GM11168 (cell line): ENCODE results near the gene KLRG1.

Source experiments
- in situ Hi-C: fragments of 300-500 bp; cut with MboI; formaldehyde crosslinking; loops from one replicate; pipeline ENCODE4 v1.12.0; 2022; ENCODE audit warnings: low sequenced_read_pairs; ENCODE audit not compliant: unreplicated experiment

KLRG1 gene

GRCh38 chr12:8980137-8980536 lies 9.2 kb upstream of the KLRG1 start:
- in situ Hi-C loops, result no loop called here

GRCh38 chr12:8985213-8985754 lies 4.1 kb upstream of the KLRG1 start:
- in situ Hi-C loops, result no loop called here

- in situ Hi-C loops, result no loop called here
Observed at GRCh38 chr12:8987163-8987562, 2.2 kb upstream of the KLRG1 start.

DNA sequence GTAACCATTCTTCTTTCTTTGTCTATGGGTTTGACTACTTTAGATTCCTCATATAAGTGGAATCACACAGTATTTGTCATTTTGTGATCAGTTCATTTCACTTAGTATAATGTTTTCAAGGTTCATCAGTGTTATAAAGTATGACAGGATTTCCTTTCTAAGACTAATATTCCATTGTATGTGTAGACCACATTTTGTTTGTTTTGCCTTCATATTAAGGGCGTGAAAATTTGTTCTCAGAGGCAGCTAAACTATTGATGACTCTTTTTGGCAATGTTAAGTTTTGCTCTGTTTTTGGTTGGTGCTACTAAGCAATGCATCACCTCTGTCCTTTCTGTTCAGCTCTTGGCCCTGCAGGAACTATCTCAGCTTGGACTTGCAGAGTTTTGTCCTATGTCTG lies 1.7 kb upstream of the KLRG1 start:
- in situ Hi-C loops, result no loop called here

GRCh38 chr12:8991371-8992345 lies 2.3 kb downstream of the KLRG1 start:
- in situ Hi-C loops, result no loop called here

- in situ Hi-C loops, result no loop called here
Observed at GRCh38 chr12:8993827-8994226, 4.5 kb downstream of the KLRG1 start.

DNA sequence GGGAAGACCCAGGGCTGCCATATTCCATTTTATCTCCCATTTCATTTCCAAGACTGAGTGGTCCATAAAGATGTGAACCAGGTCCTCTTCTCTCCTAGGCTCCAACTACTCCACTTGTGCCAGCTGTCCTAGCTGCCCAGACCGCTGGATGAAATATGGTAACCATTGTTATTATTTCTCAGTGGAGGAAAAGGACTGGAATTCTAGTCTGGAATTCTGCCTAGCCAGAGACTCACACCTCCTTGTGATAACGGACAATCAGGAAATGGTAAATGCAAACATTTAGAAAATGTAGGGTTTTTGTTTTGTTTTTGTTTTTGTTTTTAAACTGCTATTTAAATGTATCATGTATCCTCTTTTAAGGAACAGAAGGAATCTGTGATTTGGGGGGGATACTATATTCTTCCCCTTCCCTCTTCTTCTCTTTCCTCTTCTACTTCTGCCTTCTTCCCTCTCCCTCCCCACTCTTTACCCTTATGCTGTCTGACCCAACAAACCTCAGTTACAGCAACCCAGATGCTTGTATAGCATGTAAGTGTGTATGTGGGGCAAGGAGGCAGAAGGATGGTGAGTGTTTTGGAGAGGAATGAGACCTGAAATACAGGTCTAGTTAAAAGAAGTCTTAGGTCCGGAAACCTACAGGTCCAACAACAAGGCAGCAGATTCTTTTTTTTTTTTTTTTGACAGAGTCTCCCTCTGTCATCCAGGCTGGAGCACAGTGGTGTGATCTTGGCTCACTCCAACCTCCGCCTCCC lies 5.9 kb downstream of the KLRG1 start:
- in situ Hi-C loops, result no loop called here

DNA sequence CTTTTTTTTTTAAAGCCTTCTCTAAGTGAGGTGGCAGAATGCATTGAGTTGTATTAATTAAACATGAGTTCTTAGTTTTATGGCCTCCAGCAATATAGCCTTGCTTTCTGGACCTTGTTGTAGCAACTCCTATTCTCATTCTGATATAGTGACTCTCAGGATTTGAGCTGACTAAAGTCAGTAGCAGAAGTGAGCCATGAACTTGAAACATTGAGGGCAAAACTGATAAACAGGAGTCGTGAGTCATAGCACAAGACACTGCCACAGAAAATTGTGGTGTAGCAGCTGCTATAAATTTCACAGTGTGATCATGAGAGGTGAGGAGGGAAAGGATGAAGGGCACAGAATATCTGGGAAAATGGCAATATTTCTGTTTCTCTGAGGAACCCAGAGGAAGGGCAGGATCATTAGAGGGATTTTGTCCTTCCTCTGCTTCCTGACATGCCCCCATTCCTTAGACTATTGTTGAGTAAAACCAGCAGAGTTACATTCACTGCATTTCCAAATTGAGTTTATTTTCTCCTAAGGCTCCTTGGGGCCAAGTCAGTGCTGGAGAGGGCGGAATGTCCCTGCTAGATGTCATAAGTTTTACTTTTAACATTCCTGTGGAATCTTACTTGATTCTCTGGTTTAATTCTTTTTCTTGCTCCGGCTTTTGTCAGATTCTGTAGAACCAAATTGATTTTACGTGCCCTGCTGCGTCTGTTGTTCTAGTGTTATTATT lies 7.5 kb downstream of the KLRG1 start:
- in situ Hi-C loops, result no loop called here

DNA sequence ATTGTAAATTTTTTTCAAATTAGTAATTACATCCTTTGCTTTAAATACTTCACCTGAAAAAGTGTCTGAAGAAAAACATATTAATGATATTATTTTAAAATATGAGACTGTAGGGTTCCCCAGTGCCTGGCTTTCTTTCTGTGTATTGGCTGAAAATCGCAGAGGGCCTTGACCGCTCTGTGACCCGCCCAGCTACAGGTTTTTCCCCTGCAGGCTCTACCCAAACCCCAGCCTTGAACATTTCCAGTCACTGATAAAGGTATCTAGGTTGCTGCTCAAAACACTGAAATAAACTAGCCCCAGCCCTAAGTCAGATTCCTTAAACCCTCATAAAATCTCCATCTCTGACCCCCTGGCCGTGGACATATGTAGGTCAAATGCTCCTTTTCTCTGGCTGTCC lies 11.9 kb downstream of the KLRG1 start:
- in situ Hi-C loops, result no loop called here

DNA sequence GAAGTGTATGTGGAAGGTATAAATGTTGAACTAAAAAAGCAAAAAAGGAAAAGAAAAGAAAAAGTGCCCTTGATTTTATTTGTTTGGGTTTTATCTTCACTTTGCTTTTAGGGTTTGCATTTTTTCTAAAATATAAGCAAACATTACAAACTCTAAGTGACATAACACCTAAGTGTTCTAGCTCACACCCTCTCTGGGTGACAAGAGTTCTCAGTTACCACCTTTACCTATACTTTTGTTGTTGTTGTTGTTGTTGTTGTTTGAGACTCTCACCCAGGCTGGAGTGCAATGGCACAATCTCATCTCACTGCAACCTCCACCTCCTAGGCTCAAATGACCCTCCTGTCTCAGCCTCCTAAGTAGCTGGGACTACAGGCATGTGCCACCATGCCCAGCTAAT lies 13.0 kb downstream of the KLRG1 start:
- in situ Hi-C loops, result no loop called here

DNA sequence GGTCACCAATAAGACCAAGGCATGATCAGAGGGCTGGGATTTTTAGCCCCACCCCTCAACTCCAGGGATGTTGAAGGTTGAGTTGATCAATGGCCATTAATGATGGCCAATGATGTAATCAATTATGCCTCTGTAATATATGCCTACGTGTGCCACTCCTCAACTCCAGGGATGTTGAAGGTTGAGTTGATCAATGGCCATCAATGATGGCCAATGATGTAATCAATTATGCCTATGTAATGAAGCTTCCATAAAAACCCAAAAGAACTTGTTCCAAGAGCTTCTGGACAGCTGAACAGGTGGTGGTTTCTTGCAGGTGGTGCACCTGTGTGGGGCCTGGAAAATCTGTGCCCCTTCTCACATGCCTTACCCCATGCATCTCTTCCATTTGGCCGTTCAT lies 33.2 kb downstream of the KLRG1 start:
- in situ Hi-C loops, result no loop called here

- in situ Hi-C loops, result no loop called here
Observed at GRCh38 chr12:9024512-9024911, 35.2 kb downstream of the KLRG1 start.

DNA sequence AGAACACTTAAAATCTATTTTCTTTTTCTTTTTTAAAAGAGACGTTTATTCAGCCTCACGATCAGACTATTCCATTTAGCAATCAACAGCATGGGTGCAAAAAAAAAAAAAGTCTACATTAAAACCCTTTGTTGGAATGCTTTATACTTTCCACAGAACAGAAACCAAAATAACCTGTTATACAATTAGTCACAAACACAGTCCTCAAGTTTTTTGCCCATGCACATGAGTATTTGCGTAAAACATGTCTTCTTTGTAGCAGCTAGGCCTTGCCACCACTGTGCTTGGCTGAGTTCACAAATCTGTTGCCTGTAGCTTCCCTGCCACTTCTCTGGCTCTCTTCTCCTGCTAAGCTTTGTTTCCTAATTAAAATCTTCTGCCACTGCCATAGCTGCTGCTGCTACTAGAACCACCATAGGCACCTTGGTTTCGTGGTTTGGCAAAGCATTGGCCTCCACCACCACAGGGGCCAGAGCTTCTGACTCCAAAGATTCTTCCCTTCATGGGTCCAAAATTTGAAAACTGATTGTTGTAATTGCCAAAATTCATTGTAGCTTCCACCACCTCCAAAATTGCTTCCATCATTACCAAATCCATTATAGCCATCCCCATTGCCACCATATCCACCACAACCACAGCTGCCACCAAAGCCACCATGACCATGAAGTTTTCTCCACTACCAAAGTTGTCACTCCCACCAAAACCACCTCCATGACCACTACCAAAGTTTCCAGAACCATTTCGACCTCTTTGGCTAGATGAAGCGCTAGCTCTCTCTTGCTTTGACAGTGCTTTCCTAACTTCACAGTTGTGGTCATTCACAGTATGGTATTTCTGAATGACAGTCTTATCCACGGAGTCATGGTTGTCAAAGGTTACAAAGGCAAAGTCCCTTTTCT lies 38.1 kb downstream of the KLRG1 start:
- in situ Hi-C loops, result no loop called here

- in situ Hi-C loops, result no loop called here
Observed at GRCh38 chr12:9030776-9031175, 41.4 kb downstream of the KLRG1 start.

GRCh38 chr12:9032202-9032964 lies 43.0 kb downstream of the KLRG1 start:
- in situ Hi-C loops, result no loop called here

DNA sequence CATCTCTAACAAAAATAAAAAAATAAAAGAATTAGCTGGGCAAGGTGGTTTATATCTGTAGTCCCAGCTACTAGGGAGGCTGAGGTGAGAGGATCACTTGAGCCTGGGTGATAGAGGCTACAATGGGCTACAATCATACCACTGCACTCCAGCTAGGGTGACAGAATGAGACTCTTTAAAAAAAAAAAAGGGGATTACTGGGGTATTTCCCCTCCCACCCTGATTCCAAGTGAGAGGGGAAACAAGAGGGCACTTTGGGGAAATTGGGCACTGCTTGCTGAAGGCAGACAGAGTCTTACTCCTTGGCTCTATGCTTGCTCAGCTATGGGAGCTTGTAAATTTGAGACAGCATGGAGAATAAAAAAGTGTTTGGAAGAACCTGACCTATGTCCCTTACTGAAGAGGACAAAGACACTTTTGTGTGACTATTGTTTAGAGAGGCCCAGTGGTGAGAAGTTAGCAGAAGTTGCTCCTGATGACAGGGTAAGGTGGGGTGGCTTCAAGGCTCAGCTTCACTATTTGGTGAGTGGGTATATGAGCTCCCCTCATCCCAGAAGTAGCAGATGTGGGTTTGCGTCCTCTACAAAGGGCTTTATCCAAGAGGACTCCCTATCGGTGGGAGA lies 44.0 kb downstream of the KLRG1 start:
- in situ Hi-C loops, result no loop called here

- in situ Hi-C loops, result no loop called here
Observed at GRCh38 chr12:9034095-9034494, 44.7 kb downstream of the KLRG1 start.

DNA sequence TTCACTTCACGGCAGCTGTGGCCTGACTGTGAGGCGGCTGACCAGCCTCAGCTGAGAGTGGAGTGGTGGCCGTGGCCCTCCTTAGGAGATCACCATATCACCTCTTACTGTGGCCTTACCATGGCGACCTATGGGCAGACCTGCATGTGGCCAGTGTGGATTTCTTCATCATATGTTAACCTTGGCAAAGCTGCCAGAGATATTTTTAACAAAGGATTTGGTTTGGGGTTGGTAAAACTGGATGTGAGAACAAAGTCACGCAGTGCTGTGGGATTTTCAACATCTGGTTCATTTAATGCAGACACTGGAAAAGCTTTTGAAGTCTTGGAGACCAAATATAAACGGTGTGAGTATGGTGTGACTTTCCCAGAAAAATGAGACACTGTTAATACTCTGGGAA lies 46.9 kb downstream of the KLRG1 start:
- in situ Hi-C loops, result no loop called here
